Measurements from ENCODE around the gene TBC1D24. TPM values are rescaled to one million over a fixed set of nuclear protein-coding genes. Genes with fewer than 3 reads are reported as not detected.

Gene TBC1D24
- total RNA-seq, 1 experiment from 2014 or later, result 14.0 TPM

DNA sequence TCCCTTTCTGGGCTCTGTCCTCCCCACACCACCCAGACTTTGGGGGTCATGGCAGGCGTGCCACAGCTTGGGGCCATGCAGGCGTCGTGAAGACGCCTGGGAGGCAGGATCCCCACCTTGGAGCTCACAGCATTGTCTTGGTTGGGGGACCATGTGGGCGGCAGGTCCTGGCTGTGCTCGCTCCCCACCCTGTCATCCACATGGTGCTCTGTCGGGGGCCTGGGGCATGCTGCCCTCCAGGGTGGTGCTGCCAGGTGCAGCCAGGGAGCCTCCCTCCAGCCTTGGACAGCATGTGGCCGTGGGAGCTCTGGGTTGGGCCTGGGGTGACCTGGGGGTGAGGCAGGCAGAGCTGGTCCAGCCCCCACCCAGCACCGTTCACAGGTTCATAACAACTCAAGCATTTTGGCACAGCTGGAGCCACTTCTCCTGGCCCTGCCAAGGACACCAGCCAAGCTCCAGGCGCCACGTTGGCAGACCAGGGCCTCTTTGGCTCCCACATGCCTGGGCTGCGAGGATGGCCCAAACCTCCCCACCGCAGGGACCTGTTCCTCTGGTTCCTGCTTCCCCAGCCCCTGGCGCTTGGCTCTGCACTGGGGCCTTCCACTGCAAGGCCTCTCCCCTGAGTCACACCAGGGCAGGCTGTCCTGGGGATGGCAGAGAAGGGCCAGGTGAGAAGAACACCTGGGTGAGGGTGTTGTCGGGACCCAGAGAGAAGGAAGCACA lies 23.8 kb downstream of the TBC1D24 start:
- no peak for DNase-seq (ENCODE audit: low read depth)

DNA sequence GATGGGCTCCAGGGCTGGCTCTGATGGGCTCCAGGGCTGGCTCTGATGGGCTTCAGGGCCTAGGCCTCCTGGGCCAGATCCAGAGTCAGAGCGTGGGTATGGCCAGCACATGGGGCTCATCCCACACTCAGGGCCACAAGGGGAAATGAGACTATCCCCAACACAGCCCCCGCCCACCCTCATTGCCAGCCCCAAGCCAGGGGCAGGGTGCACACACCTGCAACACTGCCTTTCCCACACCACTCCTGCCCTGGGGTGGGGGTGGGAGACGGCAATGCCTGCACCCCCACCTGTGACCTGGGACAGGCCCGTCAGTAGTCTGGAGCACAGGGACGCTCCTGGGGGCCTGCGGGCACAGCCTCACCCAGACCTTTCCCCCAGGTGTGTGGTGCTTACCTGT lies 24.5 kb downstream of the TBC1D24 start:
- DNase-seq (ENCODE audit: low read depth), result no peak

DNA sequence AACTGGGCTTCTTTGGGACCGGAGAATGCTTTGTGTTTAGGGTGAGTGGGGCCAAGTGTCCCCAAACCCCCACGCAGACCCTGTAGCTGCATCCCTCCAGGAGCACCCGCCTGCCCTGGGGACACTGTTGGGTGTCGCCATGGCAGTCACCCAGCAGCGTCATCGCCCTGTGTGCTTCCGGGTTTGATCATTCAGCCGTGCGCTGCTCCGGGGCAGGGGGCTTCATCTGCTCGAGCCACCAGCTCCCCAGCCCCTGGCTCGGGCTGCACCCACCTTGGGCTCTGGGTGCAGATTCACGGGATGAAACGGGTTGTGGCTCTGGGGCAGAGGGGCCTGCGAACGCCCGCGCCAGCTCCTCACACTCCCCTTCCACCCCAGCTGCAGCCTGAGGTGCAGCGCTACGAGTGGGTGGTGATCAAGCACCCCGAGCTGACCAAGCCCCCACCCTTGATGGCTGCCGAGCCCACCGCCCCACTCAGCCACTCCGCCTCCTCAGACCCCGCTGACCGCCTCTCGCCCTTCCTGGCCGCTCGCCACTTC lies 25.0 kb downstream of the TBC1D24 start:
- DNase-seq (ENCODE audit: low read depth), result no peak

DNA sequence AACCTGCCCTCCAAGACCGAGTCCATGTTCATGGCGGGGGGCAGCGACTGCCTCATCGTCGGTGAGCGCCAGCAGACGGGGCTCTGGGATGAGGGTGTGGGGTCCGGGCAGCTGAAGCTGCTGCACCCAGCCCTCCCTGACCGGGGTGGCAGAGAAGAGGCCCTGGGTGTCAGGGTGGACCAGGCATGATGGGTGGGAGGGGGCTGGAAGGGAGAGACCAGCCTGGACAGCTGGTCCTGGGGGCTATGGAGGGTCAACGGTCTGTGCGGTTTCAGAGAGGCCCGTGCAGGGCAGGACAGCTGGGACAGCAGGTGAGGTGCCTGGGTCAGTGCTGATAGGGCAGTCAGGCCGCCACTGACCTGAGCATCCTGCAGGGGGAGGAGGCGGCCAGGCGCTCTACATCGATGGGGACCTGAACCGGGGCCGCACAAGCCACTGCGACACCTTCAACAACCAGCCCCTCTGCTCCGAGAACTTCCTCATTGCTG lies 25.5 kb downstream of the TBC1D24 start:
- no peak for DNase-seq (ENCODE audit: low read depth)

DNA sequence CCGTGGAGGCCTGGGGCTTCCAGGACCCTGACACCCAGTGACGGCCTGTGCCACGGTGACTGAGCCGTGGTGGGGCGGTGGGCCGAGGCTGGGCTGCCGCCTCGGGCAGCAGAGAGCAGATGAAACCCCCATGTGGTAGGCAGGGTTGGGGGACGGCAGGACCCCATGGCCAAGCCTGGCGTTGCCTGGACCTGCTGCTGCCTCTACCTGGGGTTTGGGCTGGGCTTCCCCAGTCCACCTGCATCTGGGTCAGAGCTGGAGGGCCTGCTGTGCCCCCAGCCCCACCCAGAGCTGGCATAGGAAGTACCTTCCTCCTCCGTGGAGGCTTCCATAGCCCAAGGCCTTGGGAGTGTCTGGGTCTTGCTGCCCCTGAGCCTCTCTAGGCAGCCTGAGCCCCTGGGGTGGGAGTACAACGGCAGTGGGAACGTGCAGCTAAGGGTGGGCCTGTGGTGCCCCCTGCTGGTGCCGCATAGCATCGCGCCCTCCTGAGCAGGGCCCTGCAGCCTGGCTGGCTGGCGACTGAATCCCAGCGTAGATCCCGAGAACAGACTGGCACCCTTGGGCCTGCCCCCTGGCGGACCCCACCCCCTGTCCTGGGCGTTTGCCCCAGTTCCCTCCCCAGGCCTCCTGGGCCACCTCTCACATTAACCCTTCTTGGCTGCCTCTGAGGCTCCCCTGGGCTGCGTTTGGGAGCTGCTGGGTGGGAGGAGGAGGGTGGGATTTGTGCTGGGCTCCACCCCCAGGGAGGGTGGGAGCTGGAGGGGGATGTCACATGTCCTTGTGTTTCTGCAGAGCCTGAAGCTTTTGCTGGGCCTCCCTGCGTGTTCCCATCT lies 26.2 kb downstream of the TBC1D24 start:
- DNase-seq (ENCODE audit: low read depth), result peak; percentile 72

DNA sequence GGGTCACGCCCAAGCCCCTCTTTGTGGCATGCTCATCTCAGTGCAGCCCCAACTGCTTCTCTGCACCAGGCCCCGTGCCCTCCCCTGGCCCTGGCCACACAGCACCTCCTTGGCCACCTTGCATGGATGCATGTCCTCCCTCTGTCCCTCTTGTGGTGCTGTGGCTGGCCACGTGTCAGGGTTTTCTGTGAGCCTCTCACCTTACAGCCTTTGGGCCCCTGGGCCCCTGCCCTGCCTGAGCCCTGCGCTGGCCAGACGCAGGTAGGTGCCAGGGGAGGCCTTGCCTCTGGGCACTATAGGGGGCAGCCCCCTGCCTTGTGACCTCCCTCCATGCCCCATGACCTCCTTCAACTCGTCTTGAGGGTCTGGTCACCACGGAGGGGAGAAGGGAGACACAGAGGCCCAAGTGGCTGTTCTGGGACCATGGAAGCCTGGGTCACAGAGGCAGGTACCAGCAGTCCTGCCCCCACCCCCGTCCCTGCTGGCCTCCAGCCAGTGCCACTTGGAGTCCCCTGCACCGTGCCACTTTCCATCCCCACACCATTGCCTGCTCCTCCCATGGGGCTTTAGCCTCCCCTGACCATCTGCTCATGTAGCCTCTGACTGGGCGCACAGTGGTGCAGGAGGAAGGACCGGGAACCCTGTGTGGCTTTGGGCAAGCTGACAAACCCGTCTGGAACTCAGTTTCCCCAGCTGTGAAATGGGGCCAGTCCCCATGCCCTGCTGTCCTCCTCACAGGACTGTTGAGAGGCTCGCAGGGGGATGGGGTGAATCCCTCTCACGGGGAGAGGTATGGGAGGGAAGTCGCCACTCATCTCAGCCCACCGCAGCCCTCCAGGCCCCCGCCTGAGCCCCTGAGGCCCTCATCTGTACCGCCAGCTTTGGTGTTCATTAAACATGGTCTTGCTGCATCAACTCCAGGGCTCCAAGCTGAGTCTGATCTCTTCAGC lies 27.3 kb downstream of the TBC1D24 start:
- no peak for DNase-seq (ENCODE audit: low read depth)

DNA sequence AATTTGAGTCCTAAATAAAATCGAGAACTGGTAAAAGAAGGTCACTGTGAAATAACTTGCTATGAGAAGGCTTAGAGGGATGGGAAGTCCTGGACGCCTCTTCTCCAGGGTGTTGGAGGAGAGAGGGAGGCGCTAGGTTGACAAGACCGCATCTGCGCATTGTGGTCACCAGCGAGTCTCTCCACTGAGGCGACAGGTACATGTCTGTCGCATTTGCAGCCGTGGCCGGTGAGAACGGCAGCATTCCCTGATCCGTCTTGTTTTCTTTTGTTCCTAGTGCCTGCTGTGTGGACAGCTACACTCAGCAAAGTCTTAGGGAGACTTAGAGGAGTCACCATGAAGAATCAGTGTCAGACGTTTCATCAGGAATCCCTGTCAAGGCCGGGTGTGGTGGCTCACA lies 30.8 kb downstream of the TBC1D24 start:
- DNase-seq (ENCODE audit: low read depth), result no peak

DNA sequence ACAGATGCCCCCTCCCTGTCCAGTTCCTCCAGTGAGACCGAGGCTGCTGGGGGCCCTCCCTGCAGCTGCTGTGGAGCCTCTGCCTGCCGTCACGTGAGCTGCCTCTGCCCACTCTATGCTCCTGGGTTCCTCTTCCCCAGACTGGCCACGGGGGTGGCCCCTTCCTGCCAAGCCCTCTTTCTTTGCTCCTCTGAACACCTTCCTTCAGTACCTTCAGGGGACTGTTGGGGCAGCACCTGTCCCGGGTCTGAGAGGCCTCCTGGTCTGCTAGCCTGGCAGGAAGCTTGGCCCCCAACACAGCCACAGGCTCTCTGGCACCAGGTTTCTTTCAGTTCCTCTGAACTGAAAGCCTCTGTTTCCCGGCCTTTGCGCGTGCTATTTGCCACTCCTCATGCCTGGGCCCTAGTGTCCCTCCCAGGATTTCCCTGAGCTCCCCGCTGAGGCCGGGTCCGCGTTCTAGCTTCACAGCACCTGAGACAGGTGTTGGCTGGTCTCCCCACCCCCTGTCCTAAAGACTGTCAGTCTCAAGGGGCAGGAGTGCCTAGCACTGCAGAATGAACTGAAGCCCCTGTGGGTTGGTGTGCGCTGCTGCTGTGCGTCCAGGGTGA lies 32.2 kb downstream of the TBC1D24 start:
- DNase-seq (ENCODE audit: low read depth), result no peak

DNA sequence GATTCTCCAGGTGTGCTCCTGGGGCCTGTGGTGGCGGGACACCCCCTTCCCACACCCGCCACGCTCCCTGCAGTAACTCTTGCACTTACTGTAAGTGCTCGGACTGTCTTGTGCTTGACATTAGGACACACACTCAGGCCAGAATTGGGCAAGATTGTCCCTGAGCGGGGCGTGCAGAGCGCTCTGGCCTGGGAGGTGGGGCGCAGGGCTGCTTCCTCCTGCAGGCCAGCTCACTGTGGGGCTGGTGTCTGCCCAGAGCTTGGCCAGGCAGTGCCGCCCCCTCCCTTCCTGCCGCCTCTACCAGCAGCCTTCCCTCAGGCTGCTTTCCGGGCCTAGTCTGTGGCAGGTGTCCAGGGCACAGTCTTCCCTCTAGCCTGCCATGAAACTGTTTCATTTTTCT lies 32.7 kb downstream of the TBC1D24 start:
- no peak for DNase-seq (ENCODE audit: low read depth)

DNA sequence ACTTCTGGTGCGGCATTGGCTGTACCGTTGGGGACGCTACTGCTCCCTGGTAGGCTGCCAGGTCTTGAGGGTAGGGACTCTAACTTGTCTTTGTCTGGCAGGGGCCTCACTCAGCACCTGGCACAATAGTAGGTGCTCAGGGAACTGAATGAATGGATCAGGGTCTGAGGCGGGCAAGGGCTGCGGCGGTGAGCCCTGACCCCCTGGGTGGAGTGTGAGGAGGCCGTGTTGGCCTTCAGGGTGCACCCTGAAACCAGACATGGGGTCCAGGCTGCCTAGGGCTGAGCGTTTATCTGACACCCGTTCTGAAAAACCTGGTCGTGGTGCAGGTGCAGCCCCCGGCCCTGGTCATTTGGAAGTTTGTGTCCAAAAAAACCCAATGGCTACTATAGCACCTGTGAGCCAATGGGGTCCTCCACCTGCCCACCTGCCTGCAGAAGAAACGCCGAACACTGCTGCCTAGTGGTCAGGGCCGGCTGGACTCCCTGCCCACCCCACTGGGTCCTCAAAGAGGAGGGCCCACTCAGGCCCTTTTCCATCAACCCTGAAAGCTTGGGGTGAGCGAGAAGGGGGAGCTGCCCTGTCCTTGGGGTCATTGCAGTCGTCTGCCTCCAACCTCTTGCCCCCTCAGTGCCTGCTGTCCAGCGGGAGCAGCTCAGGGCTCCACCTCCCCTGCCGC lies 33.9 kb downstream of the TBC1D24 start:
- DNase-seq (ENCODE audit: low read depth), result no peak

DNA sequence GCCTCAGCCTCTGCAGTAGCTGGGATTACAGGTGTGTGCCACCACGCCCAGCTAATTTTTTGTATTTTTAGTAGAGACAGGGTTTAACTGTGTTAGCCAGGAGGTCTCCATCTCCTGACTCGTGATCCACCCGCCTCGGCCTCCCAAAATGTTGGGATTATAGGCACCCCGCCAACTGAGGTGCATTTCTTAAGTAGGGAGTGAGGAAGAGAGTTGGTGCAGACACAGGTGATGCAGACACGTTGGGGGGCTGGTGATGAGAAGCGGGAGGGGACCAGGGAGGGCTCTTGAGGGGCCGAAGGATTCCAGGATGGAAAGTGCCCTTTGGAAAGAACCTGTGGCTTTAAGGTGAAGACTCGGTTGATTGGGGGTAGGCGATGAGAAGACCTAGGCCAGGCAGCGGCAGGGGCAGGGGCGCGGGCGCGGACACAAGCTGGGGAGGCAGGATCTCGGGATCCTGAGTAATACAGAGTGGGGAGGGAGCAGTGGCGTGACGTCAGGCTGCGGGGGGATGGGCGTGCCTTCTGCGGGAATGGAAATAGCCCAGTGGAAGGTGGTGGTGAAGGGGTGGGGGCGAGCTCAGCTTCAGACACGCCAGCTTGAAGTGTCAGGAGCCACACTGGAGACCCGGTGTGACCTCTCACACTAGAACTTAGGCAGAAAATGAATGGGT lies 36.3 kb downstream of the TBC1D24 start:
- no peak for DNase-seq (ENCODE audit: low read depth)

DNA sequence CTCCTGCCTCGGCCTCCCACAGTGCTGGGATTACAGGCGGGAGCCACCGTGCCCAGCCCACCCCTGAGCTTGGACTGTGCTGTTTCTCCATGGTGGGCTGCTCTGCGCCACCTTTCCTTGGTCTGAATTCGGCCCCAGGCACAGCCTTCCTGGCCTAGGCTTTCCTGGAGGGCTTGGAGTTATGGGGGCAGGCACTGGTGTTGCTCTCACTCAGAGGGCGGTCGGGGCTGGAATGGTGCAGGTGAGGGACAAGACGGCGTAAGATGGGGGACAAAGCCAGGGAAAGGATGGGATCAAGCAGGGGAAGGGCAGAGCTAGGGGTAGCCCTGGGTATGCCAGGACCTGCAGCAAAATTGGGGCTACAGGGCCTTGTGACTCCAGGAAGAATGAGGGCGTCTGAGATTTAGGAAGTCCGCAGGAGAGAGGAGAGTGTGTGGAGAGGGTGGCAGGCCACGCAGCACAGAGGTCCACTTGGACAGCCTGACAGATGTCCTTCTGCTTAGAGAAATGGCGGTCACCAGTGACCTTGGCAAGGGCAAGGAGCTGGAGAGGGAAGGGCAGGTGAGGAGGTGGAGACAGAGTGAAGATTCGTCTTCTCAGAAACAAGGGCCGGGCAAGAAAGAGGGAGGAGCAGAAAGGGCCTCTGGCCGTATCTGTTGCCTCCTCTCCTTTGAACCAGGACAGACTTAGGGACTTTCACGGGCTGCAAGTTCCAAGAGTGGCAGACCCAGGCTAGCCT lies 37.2 kb downstream of the TBC1D24 start:
- no peak for DNase-seq (ENCODE audit: low read depth)

DNA sequence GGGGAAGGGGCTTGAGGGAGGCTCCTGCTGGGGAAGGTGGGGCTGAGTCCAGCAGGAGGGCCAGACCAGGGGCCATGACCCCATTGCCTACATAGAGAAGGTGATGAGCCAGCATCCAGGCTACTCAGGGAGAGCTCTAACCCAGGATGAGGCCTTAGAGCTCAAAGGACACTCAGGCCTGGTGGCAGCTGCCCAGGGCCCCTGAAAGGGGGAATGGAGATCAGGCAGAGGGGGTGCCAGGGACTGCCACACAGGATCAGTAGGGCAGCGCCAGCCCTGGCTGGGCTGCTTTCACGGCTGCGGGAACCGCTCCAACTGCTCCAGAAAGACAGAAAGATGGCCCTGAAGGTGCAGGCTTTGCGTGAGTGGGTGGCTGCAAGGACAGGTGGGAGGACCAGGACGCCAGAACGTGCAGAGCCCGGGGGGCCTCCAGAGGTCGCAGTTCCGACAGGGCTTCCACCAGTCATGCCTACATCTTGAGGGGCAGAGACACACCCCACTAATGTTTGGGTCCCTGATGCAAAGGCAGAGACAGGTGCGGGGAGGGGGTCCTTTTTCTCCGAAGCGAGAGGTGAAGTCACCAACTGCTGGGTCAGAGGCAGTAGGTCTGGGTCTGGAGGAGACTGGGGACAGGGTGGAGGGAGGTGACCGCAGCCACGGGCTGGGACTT lies 37.9 kb downstream of the TBC1D24 start:
- no peak for DNase-seq (ENCODE audit: low read depth)

DNA sequence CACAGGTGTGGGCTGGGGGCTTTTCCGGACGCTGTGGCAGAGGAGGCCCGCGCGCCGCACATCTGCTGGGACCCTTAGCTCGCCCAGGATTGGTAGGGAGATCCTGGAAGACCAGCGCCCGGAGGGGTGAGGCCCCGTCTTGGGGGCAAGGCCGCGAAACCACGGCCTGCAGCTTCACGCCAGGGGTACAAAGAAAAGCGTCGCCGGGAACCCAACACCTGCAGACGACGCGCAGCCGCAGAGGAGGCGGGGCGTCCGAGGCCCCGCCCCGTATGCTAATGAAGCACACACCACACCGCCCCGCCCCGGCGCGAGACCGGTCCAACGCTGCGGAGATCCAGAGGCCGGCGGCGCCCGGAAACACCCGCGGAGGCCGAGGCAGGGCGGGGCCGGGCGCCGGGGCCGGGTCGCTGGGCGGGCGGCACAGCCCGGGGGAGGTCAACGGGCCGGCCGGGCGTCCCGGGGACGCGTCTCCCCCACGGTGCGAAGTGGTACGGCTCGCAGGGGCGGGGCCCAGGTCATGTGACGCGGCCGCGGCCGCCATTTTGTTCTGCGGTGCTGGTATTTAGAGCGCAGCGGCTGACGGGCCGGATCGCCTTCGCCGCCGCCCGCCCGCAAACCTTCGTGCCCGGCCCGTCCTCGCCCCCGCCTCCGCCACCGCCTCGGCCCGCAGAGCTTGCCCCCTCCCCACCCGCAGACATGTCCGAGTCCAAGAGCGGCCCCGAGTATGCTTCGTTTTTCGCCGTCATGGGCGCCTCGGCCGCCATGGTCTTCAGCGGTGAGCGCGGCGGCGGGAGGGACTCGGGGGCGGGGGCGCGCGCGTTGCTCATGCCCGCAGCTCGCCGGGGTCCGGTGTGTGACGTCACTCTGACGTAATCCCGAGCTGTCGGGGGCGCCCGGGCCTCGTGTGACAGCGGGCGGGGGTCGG lies 38.7 kb downstream of the TBC1D24 start, which contains the start of gene ATP6V0C:
Gene ATP6V0C (plus strand): TSS at position 548 of the 928 bp plus-strand sequence. CDS start 152 bp downstream, at position 700.
- DNase-seq (ENCODE audit: low read depth), result peak; percentile 75

DNA sequence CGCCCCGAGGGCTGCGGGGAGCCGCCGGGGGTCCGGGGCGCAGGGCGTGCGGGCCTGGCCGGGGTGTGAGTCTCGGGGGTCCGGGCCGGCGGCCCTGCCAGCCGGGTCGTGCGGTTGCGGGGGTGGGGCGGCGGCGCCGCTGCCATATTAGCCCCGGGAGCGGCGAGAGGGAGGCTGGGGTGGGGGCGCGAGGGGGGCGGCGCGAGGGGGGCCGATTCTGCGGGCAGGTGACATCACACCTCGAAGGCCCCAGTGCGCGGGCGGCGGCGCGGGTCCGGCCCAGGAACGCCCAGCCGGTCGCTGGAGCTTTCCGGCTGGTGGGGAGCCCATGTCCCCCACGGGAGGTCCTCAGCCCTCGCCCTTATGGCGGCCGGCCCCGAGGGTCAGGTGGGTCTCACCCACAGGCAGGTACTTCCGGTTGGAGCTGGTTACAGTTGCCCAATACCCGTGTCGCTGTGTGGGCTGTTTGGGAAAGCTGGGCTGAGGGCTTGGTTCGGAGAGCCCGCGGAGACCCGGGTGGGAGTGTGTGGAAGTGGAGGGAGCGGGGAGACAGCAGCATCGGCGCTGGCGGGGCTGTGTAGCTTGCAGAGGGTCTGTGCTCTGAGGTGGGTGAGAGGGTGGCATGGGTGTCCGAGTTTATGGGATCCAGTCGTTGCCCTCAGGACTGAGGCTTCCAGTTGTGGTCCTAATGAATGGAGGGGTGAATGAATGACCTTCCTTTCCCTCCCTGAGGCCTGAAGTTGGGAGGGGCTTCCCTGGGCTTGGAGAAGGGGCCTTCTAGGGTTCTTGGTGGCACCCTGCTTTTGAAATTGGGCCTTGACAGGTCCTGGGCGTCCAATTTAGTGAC lies 39.6 kb downstream of the TBC1D24 start:
- no peak for DNase-seq (ENCODE audit: low read depth)

Data from HT1080 (cell line).